Prostate gland (tissue), 2 donors: ENCODE results near the gene TAS2R41.

Experiments
- CTCF ChIP-seq, 4 experiments: fragments of 200-600 bp in 2 of 4; fragments of 450-650 bp in 2 of 4; sonication (generic) in 2 of 4; IDR thresholded peaks; 1 replicate in 3 of 4; 2 replicates in 1 of 4; pipeline ENCODE4 v1.5.1; 2016 to 2019; ENCODE audit warnings: antibody characterized with exemption in 4 of 4, mild to moderate bottlenecking in 2 of 4, moderate library complexity in 2 of 4
- POLR2A ChIP-seq: fragments of 450-650 bp; IDR thresholded peaks from one replicate; pipeline ENCODE4 v1.6.1; 2016; ENCODE audit warnings: antibody characterized with exemption, mild to moderate bottlenecking
- POLR2AphosphoS5 ChIP-seq: sonication (generic); formaldehyde crosslinking; IDR thresholded peaks from one replicate; pipeline ENCODE4 v1.6.1; 2017; ENCODE audit warnings: antibody characterized with exemption

- no peak for TF ChIP-seq CTCF (IDR thresholded peaks at IDR 0.05)
- TF ChIP-seq POLR2A: no peak
- TF ChIP-seq POLR2AphosphoS5: no peak
Observed at GRCh38 chr7:143451746-143452145, 25.9 kb upstream of the TAS2R41 start.
